ENCODE measurements around the gene RELB.

Gene RELB

GRCh38 chr19:45070214-45070613 lies 69.0 kb downstream of the RELB start:
- Histone ChIP-seq H3K9me3 (replicated peaks; ENCODE audit: insufficient read depth, low read length) (no peaks in the 10 kb centered on the region), H4K20me1 (ENCODE audit: insufficient read depth, low read length) (peaks cover 18% of the 10 kb centered on the region; the same call in 1 of the 2 replicates), H3F3A (ENCODE audit: insufficient read depth, low read length) (peaks cover 24% of the 10 kb centered on the region), H3K79me2 (ENCODE audit: low read length) (peaks cover 57% of the 10 kb centered on the region), H3K4me1 (ENCODE audit: low read length) (peaks cover 6% of the 10 kb centered on the region), H3K27ac (ENCODE audit: low read length) (no peak overlapping the region), H3K36me3 (replicated peaks; ENCODE audit: insufficient read depth, low read length) (peaks cover 12% of the 10 kb centered on the region), H3K4me2 (ENCODE audit: low read depth, low read length) (no peak overlapping the region), H3K9me2 (replicated peaks; ENCODE audit: insufficient read depth, low read length) (no peaks in the 10 kb centered on the region), H2AFZ (ENCODE audit: low read length) (no peak overlapping the region), H3K27me3 (replicated peaks; ENCODE audit: insufficient read depth, low read length) (no peaks in the 10 kb centered on the region), H3K4me3 (ENCODE audit: low read length) (no peak overlapping the region), H3K9ac (ENCODE audit: low read length) (no peak overlapping the region)
- no peak for DNase-seq
- TF ChIP-seq EZH2 (optimal IDR thresholded peaks at IDR 0.05; ENCODE audit: low read depth, low read length): no peak
- no peak for TF ChIP-seq EZH2phosphoT487 (IDR thresholded peaks at IDR 0.05; ENCODE audit: low read length)
- TF ChIP-seq, protein P1, sequence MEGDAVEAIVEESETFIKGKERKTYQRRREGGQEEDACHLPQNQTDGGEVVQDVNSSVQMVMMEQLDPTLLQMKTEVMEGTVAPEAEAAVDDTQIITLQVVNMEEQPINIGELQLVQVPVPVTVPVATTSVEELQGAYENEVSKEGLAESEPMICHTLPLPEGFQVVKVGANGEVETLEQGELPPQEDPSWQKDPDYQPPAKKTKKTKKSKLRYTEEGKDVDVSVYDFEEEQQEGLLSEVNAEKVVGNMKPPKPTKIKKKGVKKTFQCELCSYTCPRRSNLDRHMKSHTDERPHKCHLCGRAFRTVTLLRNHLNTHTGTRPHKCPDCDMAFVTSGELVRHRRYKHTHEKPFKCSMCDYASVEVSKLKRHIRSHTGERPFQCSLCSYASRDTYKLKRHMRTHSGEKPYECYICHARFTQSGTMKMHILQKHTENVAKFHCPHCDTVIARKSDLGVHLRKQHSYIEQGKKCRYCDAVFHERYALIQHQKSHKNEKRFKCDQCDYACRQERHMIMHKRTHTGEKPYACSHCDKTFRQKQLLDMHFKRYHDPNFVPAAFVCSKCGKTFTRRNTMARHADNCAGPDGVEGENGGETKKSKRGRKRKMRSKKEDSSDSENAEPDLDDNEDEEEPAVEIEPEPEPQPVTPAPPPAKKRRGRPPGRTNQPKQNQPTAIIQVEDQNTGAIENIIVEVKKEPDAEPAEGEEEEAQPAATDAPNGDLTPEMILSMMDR (IDR thresholded peaks at IDR 0.05; ENCODE audit: low read length): no peak

GRCh38 chr19:45070861-45071544 lies 69.7 kb downstream of the RELB start:
- no peaks in the 10 kb centered on the region for H3K9me3 ChIP-seq (replicated peaks; ENCODE audit: insufficient read depth, low read length)
- H3K27me3 ChIP-seq (replicated peaks; ENCODE audit: insufficient read depth, low read length): no peaks in the 10 kb centered on the region
- H3K9me2 ChIP-seq (replicated peaks; ENCODE audit: insufficient read depth, low read length): no peaks in the 10 kb centered on the region
- H3K4me2 ChIP-seq (ENCODE audit: low read depth, low read length): no peak overlapping the region
- TF ChIP-seq EZH2phosphoT487 (IDR thresholded peaks at IDR 0.05; ENCODE audit: low read length): no peak
- TF ChIP-seq, protein P1 (IDR thresholded peaks at IDR 0.05; ENCODE audit: low read length): no peak
- TF ChIP-seq EZH2 (optimal IDR thresholded peaks at IDR 0.05; ENCODE audit: low read depth, low read length): no peak
- no peak overlapping the region for H3K27ac ChIP-seq (ENCODE audit: low read length)
- peaks cover 6% of the 10 kb centered on the region for H3K4me1 ChIP-seq (ENCODE audit: low read length)
- no peak overlapping the region for H2AFZ ChIP-seq (ENCODE audit: low read length)
- no peak overlapping the region for H3K9ac ChIP-seq (ENCODE audit: low read length)
- no peak overlapping the region for H3K4me3 ChIP-seq (ENCODE audit: low read length)
- DNase-seq: no peak
- peaks cover 57% of the 10 kb centered on the region for H3K79me2 ChIP-seq (ENCODE audit: low read length)
- H3K36me3 ChIP-seq (replicated peaks; ENCODE audit: insufficient read depth, low read length): peaks cover 10% of the 10 kb centered on the region
- H4K20me1 ChIP-seq (ENCODE audit: insufficient read depth, low read length): peaks cover 18% of the 10 kb centered on the region; the same call in 1 of the 2 replicates
- H3F3A ChIP-seq (ENCODE audit: insufficient read depth, low read length): peaks cover 29% of the 10 kb centered on the region

- peaks cover 10% of the 10 kb centered on the region for H3K36me3 ChIP-seq (replicated peaks; ENCODE audit: insufficient read depth, low read length)
- no peak overlapping the region for H2AFZ ChIP-seq (ENCODE audit: low read length)
- H3K27me3 ChIP-seq (replicated peaks; ENCODE audit: insufficient read depth, low read length): no peaks in the 10 kb centered on the region
- peaks cover 18% of the 10 kb centered on the region; the same call in 1 of the 2 replicates for H4K20me1 ChIP-seq (ENCODE audit: insufficient read depth, low read length)
- DNase-seq: no peak
- H3K9me3 ChIP-seq (replicated peaks; ENCODE audit: insufficient read depth, low read length): no peaks in the 10 kb centered on the region
- no peak overlapping the region for H3K27ac ChIP-seq (ENCODE audit: low read length)
- H3F3A ChIP-seq (ENCODE audit: insufficient read depth, low read length): peaks cover 31% of the 10 kb centered on the region
- no peaks in the 10 kb centered on the region for H3K9me2 ChIP-seq (replicated peaks; ENCODE audit: insufficient read depth, low read length)
- H3K79me2 ChIP-seq (ENCODE audit: low read length): peaks cover 58% of the 10 kb centered on the region
- H3K4me1 ChIP-seq (ENCODE audit: low read length): peaks cover 7% of the 10 kb centered on the region
- H3K4me3 ChIP-seq (ENCODE audit: low read length): no peak overlapping the region
- TF ChIP-seq, protein P1 (IDR thresholded peaks at IDR 0.05; ENCODE audit: low read length): no peak
- TF ChIP-seq EZH2 (optimal IDR thresholded peaks at IDR 0.05; ENCODE audit: low read depth, low read length): no peak
- TF ChIP-seq EZH2phosphoT487 (IDR thresholded peaks at IDR 0.05; ENCODE audit: low read length): no peak
- H3K9ac ChIP-seq (ENCODE audit: low read length): no peak overlapping the region
- no peak overlapping the region for H3K4me2 ChIP-seq (ENCODE audit: low read depth, low read length)
Measured at GRCh38 chr19:45071545-45071938, 70.3 kb downstream of the RELB start.
